Measurements from ENCODE around the gene SP9. TPM values are rescaled to one million over a fixed set of nuclear protein-coding genes. Genes with fewer than 3 reads are reported as not detected.

Gene SP9
- total and polyA plus RNA-seq, 2 experiments from 2014 or later = not detected

DNA sequence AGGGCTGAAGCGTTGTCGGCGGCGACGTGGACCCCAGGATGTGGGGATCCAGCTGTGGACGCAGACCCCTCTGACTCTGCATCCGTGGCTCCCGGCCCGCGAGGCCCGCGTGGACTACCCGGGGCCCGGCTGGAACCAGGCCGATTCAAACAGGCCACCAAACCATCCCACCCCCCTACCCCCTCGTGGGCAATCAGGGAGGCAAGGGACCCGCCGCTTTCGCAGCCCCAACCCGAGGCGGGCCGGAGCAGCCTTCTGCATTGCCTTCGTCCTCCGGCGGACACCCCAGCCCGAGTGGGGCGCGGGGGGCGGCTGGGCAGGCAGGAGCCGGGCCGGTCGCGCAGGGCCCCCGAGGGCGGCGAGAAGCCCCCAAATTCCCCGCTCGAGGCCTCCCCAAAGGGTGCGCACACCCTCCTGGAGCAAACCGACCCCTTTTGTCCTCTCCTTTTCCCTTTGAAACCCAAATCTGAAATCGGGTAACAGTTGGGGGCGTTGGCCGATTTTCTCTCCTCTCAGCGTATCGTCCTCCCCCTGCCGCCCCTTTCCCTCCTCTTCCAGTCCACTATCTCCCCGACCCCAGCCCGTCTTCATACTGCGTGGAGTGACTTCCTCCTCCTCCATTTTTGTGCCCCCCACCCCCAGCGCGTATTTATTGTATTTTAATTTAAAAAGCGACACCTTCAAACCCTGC lies 7.4 kb downstream of the SP9 start:
- Histone ChIP-seq H3K9me3 (ENCODE audit: low read depth) (no peaks in the 10 kb centered on the region), H3K27me3 (peaks cover 100% of the 10 kb centered on the region), H3K27ac (no peak overlapping the region), H3K4me3 (peak overlapping the region; percentile 19), H3K4me1 (ENCODE audit: low read depth) (peaks cover 12% of the 10 kb centered on the region), H3K36me3 (no peaks in the 10 kb centered on the region)
- TF ChIP-seq CTCF (IDR thresholded peaks at IDR 0.05; ENCODE audit: low read depth, low read length) = no peak
- no peak for DNase-seq (ENCODE audit: low read depth in 1 of 2, low spot score in 1 of 2)

DNA sequence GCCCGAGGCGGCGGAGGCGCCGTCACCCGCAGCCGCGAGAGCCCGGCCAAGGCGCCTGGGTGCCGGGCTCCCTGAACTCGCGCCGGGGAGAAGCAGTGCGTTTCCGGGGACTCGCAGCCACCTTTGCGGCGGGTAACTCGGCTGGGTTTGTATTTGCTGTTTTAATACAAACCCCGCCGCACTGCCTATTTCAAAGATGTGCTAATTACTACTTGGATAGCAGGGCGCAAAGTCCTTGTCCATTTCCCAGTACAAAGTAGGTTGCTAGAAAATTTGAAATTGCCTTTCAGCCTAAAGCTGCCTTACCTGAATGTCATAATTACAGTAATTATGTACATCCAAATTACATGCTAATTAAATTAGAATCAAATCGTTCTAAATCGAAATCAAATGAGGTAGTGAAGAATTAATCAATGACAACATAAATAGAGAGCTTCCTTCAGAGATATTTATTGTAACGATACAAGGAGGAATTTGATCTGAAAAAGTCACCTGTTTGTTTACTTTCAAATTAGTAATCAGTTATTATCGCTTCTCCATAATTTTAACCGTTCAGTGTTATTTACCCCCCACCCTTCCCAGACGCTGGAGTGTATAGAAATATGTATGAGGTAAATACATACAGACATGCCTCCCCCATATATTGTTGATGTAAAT lies 8.1 kb downstream of the SP9 start:
- Histone ChIP-seq H3K27ac (no peak overlapping the region), H3K4me1 (ENCODE audit: low read depth) (peaks cover 12% of the 10 kb centered on the region), H3K27me3 (peaks cover 93% of the 10 kb centered on the region), H3K4me3 (peak overlapping the region; percentile 19), H3K36me3 (no peaks in the 10 kb centered on the region), H3K9me3 (ENCODE audit: low read depth) (no peaks in the 10 kb centered on the region)
- no peak for DNase-seq (ENCODE audit: low read depth in 1 of 2, low spot score in 1 of 2)
- TF ChIP-seq CTCF (IDR thresholded peaks at IDR 0.05; ENCODE audit: low read depth, low read length) = no peak

- no peak overlapping the region for H3K4me3 ChIP-seq
These were observed 8.5 kb downstream of the SP9 start for GRCh38 chr2:174343343-174343622.

DNA sequence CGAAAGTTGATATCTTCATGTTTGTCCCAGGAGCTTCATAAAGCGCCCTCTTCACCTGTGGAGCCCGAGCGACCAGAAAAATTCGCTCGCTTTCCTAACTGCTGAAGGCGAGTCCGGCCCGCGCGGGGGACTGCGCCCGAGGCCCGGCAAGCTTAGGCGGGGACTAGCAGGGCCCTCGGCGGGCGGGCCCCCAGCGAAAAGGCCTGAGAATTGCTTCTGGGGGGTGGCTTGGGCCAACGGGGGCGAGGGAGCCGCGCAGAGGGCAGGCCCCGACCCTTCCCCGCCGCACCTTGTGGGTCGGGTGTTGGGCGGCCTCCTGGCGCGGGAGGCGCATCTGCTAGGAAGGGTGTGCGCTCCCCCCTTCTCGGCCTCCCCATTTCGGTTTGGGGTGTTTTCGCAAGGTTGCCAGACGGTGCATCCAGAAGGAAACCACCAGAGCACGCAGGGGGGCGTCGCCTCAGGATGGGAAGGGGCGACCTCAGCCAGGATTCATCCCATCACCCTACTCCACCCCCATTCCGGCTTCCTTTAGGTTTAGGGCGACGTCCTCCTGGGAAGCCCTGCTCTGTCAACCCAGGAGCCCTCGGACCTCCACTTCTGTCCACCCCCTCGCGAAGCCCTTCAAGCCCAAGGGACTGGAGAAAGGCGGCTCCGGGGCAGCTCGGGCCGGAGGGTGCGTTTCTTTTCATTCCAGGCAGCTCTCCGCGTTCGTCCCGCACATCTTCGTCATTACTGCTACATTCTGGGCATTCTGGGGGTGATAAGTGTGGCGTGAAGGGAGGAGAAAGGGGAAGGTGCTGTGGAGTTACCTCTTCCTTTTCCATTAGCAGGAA lies 9.1 kb downstream of the SP9 start:
- peaks cover 83% of the 10 kb centered on the region for H3K27me3 ChIP-seq
- H3K9me3 ChIP-seq (ENCODE audit: low read depth) = no peaks in the 10 kb centered on the region
- peaks cover 12% of the 10 kb centered on the region for H3K4me1 ChIP-seq (ENCODE audit: low read depth)
- no peak for TF ChIP-seq CTCF (IDR thresholded peaks at IDR 0.05; ENCODE audit: low read depth, low read length)
- H3K36me3 ChIP-seq = peaks cover 3% of the 10 kb centered on the region
- H3K27ac ChIP-seq = no peak overlapping the region
- no peak for DNase-seq (ENCODE audit: low read depth in 1 of 2, low spot score in 1 of 2)
- H3K4me3 ChIP-seq = no peak overlapping the region

More at GRCh38 chr2:174343343-174343622, 8.5 kb downstream of the SP9 start:
- no peak overlapping the region for H3K27ac ChIP-seq
- no peaks in the 10 kb centered on the region for H3K9me3 ChIP-seq (ENCODE audit: low read depth)
- H3K36me3 ChIP-seq = no peaks in the 10 kb centered on the region
- DNase-seq (ENCODE audit: low read depth in 1 of 2, low spot score in 1 of 2) = no peak
- H3K27me3 ChIP-seq = peaks cover 89% of the 10 kb centered on the region
- H3K4me1 ChIP-seq (ENCODE audit: low read depth) = peaks cover 12% of the 10 kb centered on the region
- TF ChIP-seq CTCF (IDR thresholded peaks at IDR 0.05; ENCODE audit: low read depth, low read length) = no peak

GRCh38 chr2:174344716-174345461 lies 10.1 kb downstream of the SP9 start:
- peak in 1 of 2 donors; percentile 39 for DNase-seq (ENCODE audit: low read depth in 1 of 2, low spot score in 1 of 2)
- no peak overlapping the region for H3K27ac ChIP-seq
- H3K4me1 ChIP-seq (ENCODE audit: low read depth) = peaks cover 12% of the 10 kb centered on the region
- no peak overlapping the region for H3K4me3 ChIP-seq
- H3K27me3 ChIP-seq = peaks cover 73% of the 10 kb centered on the region
- H3K9me3 ChIP-seq (ENCODE audit: low read depth) = no peaks in the 10 kb centered on the region
- H3K36me3 ChIP-seq = peaks cover 3% of the 10 kb centered on the region
- TF ChIP-seq CTCF (IDR thresholded peaks at IDR 0.05; ENCODE audit: low read depth, low read length) = peak; percentile 36

All from cardiac muscle cell (in vitro differentiated cells and primary cell).